ENCODE measurements around the gene PANK1.

The PANK1 gene

DNA sequence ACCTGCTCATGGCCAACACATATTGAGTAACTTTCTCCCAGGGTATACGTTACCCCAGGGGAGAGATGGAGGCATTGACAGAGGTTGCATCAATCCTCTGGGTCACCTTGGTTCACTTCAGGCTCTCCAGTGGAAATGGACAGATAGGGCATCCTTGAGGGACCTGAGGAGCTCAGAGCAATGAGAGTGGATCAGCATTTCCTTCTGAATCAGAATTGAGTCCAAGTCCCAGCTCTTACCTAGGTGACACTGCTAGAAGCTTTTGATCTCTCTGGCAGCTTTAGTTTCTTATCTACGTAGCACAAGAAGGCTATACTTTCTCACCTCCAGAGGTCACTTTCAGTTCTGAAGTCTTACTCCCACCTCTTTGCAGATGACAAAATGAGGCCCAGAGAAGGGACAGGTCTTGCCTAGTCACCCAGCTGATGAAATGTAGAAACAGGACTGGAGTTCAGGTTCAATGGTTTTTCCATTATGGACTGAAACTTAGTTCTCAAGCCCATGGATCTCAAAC, 35.2 kb downstream of the PANK1 start (continued):
- TF ChIP-seq, protein P1, sequence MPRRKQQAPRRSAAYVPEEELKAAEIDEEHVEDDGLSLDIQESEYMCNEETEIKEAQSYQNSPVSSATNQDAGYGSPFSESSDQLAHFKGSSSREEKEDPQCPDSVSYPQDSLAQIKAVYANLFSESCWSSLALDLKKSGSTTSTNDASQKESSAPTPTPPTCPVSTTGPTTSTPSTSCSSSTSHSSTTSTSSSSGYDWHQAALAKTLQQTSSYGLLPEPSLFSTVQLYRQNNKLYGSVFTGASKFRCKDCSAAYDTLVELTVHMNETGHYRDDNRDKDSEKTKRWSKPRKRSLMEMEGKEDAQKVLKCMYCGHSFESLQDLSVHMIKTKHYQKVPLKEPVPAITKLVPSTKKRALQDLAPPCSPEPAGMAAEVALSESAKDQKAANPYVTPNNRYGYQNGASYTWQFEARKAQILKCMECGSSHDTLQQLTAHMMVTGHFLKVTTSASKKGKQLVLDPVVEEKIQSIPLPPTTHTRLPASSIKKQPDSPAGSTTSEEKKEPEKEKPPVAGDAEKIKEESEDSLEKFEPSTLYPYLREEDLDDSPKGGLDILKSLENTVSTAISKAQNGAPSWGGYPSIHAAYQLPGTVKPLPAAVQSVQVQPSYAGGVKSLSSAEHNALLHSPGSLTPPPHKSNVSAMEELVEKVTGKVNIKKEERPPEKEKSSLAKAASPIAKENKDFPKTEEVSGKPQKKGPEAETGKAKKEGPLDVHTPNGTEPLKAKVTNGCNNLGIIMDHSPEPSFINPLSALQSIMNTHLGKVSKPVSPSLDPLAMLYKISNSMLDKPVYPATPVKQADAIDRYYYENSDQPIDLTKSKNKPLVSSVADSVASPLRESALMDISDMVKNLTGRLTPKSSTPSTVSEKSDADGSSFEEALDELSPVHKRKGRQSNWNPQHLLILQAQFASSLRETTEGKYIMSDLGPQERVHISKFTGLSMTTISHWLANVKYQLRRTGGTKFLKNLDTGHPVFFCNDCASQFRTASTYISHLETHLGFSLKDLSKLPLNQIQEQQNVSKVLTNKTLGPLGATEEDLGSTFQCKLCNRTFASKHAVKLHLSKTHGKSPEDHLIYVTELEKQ (tag by site-specific recombination; IDR thresholded peaks at IDR 0.05; ENCODE audit: borderline replicate concordance) = no peak
- TF ChIP-seq ZNF366 (tag by site-specific recombination; conservative IDR thresholded peaks at IDR 0.05) = no peak
- no peak for TF ChIP-seq ZNF529 (tag by site-specific recombination; IDR thresholded peaks at IDR 0.05; ENCODE audit: insufficient replicate concordance)
- TF ChIP-seq, protein P2, sequence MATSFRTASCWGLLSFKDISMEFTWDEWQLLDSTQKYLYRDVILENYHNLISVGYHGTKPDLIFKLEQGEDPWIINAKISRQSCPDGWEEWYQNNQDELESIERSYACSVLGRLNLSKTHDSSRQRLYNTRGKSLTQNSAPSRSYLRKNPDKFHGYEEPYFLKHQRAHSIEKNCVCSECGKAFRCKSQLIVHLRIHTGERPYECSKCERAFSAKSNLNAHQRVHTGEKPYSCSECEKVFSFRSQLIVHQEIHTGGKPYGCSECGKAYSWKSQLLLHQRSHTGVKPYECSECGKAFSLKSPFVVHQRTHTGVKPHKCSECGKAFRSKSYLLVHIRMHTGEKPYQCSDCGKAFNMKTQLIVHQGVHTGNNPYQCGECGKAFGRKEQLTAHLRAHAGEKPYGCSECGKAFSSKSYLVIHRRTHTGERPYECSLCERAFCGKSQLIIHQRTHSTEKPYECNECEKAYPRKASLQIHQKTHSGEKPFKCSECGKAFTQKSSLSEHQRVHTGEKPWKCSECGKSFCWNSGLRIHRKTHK (tag by site-specific recombination; IDR thresholded peaks at IDR 0.05) = no peak
- TF ChIP-seq, protein P3, sequence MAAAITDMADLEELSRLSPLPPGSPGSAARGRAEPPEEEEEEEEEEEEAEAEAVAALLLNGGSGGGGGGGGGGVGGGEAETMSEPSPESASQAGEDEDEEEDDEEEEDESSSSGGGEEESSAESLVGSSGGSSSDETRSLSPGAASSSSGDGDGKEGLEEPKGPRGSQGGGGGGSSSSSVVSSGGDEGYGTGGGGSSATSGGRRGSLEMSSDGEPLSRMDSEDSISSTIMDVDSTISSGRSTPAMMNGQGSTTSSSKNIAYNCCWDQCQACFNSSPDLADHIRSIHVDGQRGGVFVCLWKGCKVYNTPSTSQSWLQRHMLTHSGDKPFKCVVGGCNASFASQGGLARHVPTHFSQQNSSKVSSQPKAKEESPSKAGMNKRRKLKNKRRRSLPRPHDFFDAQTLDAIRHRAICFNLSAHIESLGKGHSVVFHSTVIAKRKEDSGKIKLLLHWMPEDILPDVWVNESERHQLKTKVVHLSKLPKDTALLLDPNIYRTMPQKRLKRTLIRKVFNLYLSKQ (tag by site-specific recombination; IDR thresholded peaks at IDR 0.05; ENCODE audit: borderline replicate concordance) = no peak

DNA sequence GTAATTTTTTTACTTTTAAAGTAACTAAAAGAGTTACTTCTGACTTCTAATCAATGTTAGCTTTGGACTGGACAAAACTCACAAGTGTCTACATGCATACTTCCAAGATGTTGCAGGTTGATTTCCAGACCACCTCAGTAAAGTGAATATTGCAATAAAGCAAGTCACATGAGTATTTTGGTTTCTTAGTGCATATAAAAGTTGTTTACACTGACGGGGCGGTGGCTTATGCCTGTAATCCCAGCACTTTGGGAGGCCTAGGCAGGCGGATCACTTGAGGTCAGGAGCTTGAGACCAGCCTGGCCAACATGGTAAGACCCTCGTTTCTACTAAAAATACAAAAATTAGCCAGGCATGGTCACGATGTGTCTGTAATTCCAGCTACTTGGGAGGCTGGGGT, 40.8 kb downstream of the PANK1 start:
- POLR2A ChIA-PET = interaction anchor here (0.7 kb wide), 1 partner anchor 11 kb away, joined by 10 read pairs; no protein-coding TSS in a partner anchor
- no peaks in the 10 kb centered on the region; the same call in 1 of the 2 replicates for H3K4me1 ChIP-seq (ENCODE audit: control insufficient read depth, insufficient read depth, low read length)
- TF ChIP-seq KLF1 (tag by site-specific recombination; IDR thresholded peaks at IDR 0.05) = peak; percentile 51; the same call in 1 of the 2 replicates
- TF ChIP-seq SALL2 (tag by site-specific recombination; IDR thresholded peaks at IDR 0.05; ENCODE audit: borderline replicate concordance) = no peak
- no peak for TF ChIP-seq ZNF473 (tag by site-specific recombination; IDR thresholded peaks at IDR 0.05)
- peaks cover 0 to 13% of the 10 kb centered on the region in 2 experiments; a peak in 2 of 3 replicates for H3K36me3 ChIP-seq (ENCODE audit: control insufficient read depth in 2 of 2, insufficient read depth in 1 of 2, low read length in 2 of 2)
- H3K9me3 ChIP-seq (ENCODE audit: control insufficient read depth, insufficient read depth, low read depth, low read length) = no peaks in the 10 kb centered on the region
- CTCF ChIA-PET = no interaction called here
- no peak overlapping the region for H3K4me3 ChIP-seq (ENCODE audit: low read depth, low read length)
- no peak overlapping the region for H3K27ac ChIP-seq (ENCODE audit: extremely low read depth, low read depth, low read length)

DNA sequence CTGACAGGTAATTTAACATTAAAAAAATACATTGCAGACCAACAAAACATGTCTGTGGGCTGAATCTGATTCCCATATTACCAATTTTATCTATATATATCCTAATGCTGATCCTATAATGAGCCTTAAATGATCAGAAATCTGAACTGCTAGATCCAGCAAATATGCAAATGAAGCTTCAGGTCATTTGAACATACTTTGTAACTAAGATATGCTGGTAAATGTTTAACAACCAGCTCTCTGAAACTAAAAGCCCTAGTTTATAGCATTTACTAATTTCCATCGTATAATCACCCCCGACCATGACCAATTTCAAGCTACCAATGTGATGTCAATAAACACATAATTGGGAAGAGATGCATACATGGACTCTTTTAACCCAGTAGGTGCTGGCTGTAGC, 42.1 kb downstream of the PANK1 start:
- CTCF ChIA-PET = interaction anchor here (1.0 kb wide), 1 partner anchor 9 kb away, joined by 3 read pairs; no protein-coding TSS in a partner anchor
- POLR2A ChIA-PET = no interaction called here

More for the DNA sequence above, 42.1 kb downstream of the PANK1 start:
- peaks cover under 1 to 19% of the 10 kb centered on the region in 2 experiments; a peak in 2 of 3 replicates for H3K36me3 ChIP-seq (ENCODE audit: control insufficient read depth in 2 of 2, insufficient read depth in 1 of 2, low read length in 2 of 2)
- no peak overlapping the region for H3K27ac ChIP-seq (ENCODE audit: extremely low read depth, low read depth, low read length)
- H3K4me3 ChIP-seq (ENCODE audit: low read depth, low read length) = no peak overlapping the region
- no peaks in the 10 kb centered on the region; the same call in 1 of the 2 replicates for H3K4me1 ChIP-seq (ENCODE audit: control insufficient read depth, insufficient read depth, low read length)
- TF ChIP-seq SALL2 (tag by site-specific recombination; IDR thresholded peaks at IDR 0.05; ENCODE audit: borderline replicate concordance) (no peak), ZNF354C (tag by site-specific recombination; IDR thresholded peaks at IDR 0.05; ENCODE audit: borderline replicate concordance, low read depth) (no peak), ZNF747 (tag by site-specific recombination; IDR thresholded peaks at IDR 0.05) (no peak), ZNF132 (tag by site-specific recombination; IDR thresholded peaks at IDR 0.05; ENCODE audit: borderline replicate concordance) (no peak), ZNF571 (tag by site-specific recombination; IDR thresholded peaks at IDR 0.05) (no peak), ZNF292 (tag by site-specific recombination; IDR thresholded peaks at IDR 0.05; ENCODE audit: borderline replicate concordance, low read depth) (no peak), ZNF600 (tag by site-specific recombination; IDR thresholded peaks at IDR 0.05) (no peak)
- TF ChIP-seq, protein P4, sequence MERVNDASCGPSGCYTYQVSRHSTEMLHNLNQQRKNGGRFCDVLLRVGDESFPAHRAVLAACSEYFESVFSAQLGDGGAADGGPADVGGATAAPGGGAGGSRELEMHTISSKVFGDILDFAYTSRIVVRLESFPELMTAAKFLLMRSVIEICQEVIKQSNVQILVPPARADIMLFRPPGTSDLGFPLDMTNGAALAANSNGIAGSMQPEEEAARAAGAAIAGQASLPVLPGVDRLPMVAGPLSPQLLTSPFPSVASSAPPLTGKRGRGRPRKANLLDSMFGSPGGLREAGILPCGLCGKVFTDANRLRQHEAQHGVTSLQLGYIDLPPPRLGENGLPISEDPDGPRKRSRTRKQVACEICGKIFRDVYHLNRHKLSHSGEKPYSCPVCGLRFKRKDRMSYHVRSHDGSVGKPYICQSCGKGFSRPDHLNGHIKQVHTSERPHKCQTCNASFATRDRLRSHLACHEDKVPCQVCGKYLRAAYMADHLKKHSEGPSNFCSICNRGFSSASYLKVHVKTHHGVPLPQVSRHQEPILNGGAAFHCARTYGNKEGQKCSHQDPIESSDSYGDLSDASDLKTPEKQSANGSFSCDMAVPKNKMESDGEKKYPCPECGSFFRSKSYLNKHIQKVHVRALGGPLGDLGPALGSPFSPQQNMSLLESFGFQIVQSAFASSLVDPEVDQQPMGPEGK (tag by site-specific recombination; IDR thresholded peaks at IDR 0.05) = no peak
- H3K9me3 ChIP-seq (ENCODE audit: control insufficient read depth, insufficient read depth, low read depth, low read length) = no peaks in the 10 kb centered on the region

Data from HEK293 (cell line).